Uterus (tissue), 2 donors: ENCODE data around the gene GJB4.

Source experiments
- POLR2A ChIP-seq, 2 donors: fragments of 450-650 bp; IDR thresholded peaks; one replicate each; pipeline ENCODE4 v1.6.1; 2016; ENCODE audit warnings: antibody characterized with exemption in 2 of 2, mild to moderate bottlenecking in 1 of 2, moderate library complexity in 1 of 2
- TF ChIP-seq, protein P1 (sequence below), 4 experiments: fragments of 200-600 bp in 2 of 4; fragments of 450-650 bp in 2 of 4; sonication (generic) in 2 of 4; IDR thresholded peaks; one replicate each; pipeline ENCODE4 v1.5.1; 2016 to 2019; ENCODE audit warnings: antibody characterized with exemption in 4 of 4, mild to moderate bottlenecking in 2 of 4, moderate library complexity in 1 of 4

DNA sequence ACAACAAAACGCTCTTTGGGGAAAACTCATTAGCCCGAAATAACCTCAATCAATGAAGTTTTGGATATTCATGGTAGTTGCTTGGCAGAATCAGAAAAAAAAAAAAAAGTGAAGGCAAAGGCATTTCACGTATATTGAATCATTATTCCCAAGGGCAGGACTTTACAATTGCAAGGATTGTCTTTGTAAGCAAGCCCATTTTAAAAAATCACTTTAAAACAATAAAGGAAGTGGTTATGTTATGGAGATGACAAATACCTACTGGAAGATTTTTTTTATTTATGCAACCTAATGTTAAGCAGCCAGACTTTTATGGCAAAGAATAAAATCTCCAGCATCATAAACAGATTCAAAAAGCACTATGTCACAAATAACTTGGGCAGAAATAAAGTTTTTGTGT, 9.3 kb downstream of the GJB4 start:
- TF ChIP-seq, protein P1, sequence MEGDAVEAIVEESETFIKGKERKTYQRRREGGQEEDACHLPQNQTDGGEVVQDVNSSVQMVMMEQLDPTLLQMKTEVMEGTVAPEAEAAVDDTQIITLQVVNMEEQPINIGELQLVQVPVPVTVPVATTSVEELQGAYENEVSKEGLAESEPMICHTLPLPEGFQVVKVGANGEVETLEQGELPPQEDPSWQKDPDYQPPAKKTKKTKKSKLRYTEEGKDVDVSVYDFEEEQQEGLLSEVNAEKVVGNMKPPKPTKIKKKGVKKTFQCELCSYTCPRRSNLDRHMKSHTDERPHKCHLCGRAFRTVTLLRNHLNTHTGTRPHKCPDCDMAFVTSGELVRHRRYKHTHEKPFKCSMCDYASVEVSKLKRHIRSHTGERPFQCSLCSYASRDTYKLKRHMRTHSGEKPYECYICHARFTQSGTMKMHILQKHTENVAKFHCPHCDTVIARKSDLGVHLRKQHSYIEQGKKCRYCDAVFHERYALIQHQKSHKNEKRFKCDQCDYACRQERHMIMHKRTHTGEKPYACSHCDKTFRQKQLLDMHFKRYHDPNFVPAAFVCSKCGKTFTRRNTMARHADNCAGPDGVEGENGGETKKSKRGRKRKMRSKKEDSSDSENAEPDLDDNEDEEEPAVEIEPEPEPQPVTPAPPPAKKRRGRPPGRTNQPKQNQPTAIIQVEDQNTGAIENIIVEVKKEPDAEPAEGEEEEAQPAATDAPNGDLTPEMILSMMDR (IDR thresholded peaks at IDR 0.05) = no peak
- no peak for TF ChIP-seq POLR2A (IDR thresholded peaks at IDR 0.05)
